ENCODE results near the gene SLC12A7. TPM values are rescaled to one million over a fixed set of nuclear protein-coding genes. Genes with fewer than 3 reads are reported as not detected.

SLC12A7 gene
- total RNA-seq, 4 donors from 2014 or later, result 26.1 to 41.6 (median 29.1) TPM

GRCh38 chr5:1006656-1007071 is 105.2 kb downstream of the SLC12A7 start:
- Histone ChIP-seq H3K27me3 (peaks cover 7% of the 10 kb centered on the region), H3K4me1 (peaks cover 7 to 37% of the 10 kb centered on the region in 2 donors), H3K4me3 (replicated peaks in 1 of 3) (no peak overlapping the region), H3K36me3 (no peaks in the 10 kb centered on the region), H3K27ac (no peak overlapping the region), H3K9me3 (no peaks in the 10 kb centered on the region)
- 80 to 89% methylated on average over 3 to 4 of the region's 5 CpGs for WGBS, 2 donors
- DNase-seq, result peak in 1 of 2 donors; percentile 0
- intact Hi-C loops (cut with DNase I), result loop anchor here (5.0 to 10.0 kb wide), 2 partner anchors 168 to 636 kb away; no protein-coding TSS in a partner anchor
- TF ChIP-seq CTCF (IDR thresholded peaks at IDR 0.05) (no peak), POLR2A (IDR thresholded peaks at IDR 0.05) (no peak)

GRCh38 chr5:1005904-1006655 is 105.8 kb downstream of the SLC12A7 start:
- TF ChIP-seq POLR2A (IDR thresholded peaks at IDR 0.05) (no peak), CTCF (IDR thresholded peaks at IDR 0.05) (no peak)
- DNase-seq, result peak in 1 of 2 donors; percentile 1
- no peaks in the 10 kb centered on the region for H3K36me3 ChIP-seq
- H3K27ac ChIP-seq, result no peak overlapping the region
- no peak overlapping the region for H3K4me3 ChIP-seq (replicated peaks in 1 of 3)
- H3K4me1 ChIP-seq, result peaks cover 7 to 37% of the 10 kb centered on the region in 2 donors
- no peaks in the 10 kb centered on the region for H3K9me3 ChIP-seq
- H3K27me3 ChIP-seq, result peaks cover 7% of the 10 kb centered on the region
- intact Hi-C loops (cut with DNase I), result loop anchor here (5.0 to 10.0 kb wide), 2 partner anchors 169 to 636 kb away; no protein-coding TSS in a partner anchor
- WGBS, 2 donors, result 95 to 98% methylated on average over 4 to 12 of the region's 13 CpGs

- TF ChIP-seq POLR2A (IDR thresholded peaks at IDR 0.05), result no peak
- no peak for TF ChIP-seq CTCF (IDR thresholded peaks at IDR 0.05)
- H3K27me3 ChIP-seq, result peaks cover 7% of the 10 kb centered on the region
- peaks cover 7 to 33% of the 10 kb centered on the region in 2 donors for H3K4me1 ChIP-seq
- 79 to 86% methylated on average over 16 to 19 of the region's 47 CpGs for WGBS, 2 donors
- H3K4me3 ChIP-seq (replicated peaks in 1 of 3), result peak overlapping the region in 1 of 3 donors; percentile 65
- DNase-seq, result peak in 1 of 2 donors; percentile 2
- no peaks in the 10 kb centered on the region for H3K9me3 ChIP-seq
- H3K36me3 ChIP-seq, result no peaks in the 10 kb centered on the region
- intact Hi-C loops (cut with DNase I), result loop anchor here (5.0 to 10.0 kb wide), 2 partner anchors 169 to 637 kb away; no protein-coding TSS in a partner anchor
- peak overlapping the region in 1 of 3 donors; percentile 29 for H3K27ac ChIP-seq
Observed at GRCh38 chr5:1005249-1005851, 106.5 kb downstream of the SLC12A7 start.

GRCh38 chr5:1004461-1005248 is 107.2 kb downstream of the SLC12A7 start:
- TF ChIP-seq CTCF (IDR thresholded peaks at IDR 0.05) (peak in 3 of 6 experiments; percentile 16 to 39 (median 28)), POLR2A (IDR thresholded peaks at IDR 0.05) (no peak)
- H3K36me3 ChIP-seq, result no peaks in the 10 kb centered on the region
- peak; percentile 70 to 71 for DNase-seq
- peaks cover 5% of the 10 kb centered on the region for H3K27me3 ChIP-seq
- peaks cover 7 to 30% of the 10 kb centered on the region in 2 donors for H3K4me1 ChIP-seq
- no peaks in the 10 kb centered on the region for H3K9me3 ChIP-seq
- peak overlapping the region in 1 of 3 donors; percentile 65 for H3K4me3 ChIP-seq (replicated peaks in 1 of 3)
- 0 to 20% methylated on average over 2 to 11 of the region's 88 CpGs for WGBS, 2 donors
- intact Hi-C loops (cut with DNase I), result loop anchor here (5.0 to 10.0 kb wide), 2 partner anchors 170 to 638 kb away; no protein-coding TSS in a partner anchor
- H3K27ac ChIP-seq, result peak overlapping the region in 2 of 3 donors; percentile 29 to 82

Measured in thyroid gland (tissue), 4 donors.